MM.1S (cell line): ENCODE results near the gene SHMT2.

Source experiments
- DNase-seq: peaks from one replicate; pipeline ENCODE4 v3.0.0-alpha.2; 2015
- H2AFZ ChIP-seq: fragments of 300-600 bp; sonication (generic); 2 replicates; pipeline ENCODE4 v1.6.0; 2016; ENCODE audit warnings: antibody characterized with exemption, low read length
- H3F3A ChIP-seq: fragments of 300-600 bp; sonication (generic); 2 replicates; pipeline ENCODE4 v1.6.1; 2016; ENCODE audit warnings: mild to moderate bottlenecking, antibody characterized with exemption, low read length, moderate library complexity, mixed read lengths; ENCODE audit not compliant: insufficient read depth
- H3K27ac ChIP-seq: fragments of 300-600 bp; sonication (generic); 2 replicates; pipeline ENCODE4 v1.5.1; 2016; ENCODE audit warnings: mild to moderate bottlenecking, low read length
- H3K27me3 ChIP-seq: fragments of 300-600 bp; sonication (generic); replicated peaks from 2 replicates; pipeline ENCODE4 v1.6.0; 2016; ENCODE audit warnings: low read length; ENCODE audit not compliant: insufficient read depth
- H3K36me3 ChIP-seq: fragments of 300-600 bp; sonication (generic); replicated peaks from 2 replicates; pipeline ENCODE4 v1.6.1; 2016; ENCODE audit warnings: mild to moderate bottlenecking, low read length, mixed read lengths; ENCODE audit not compliant: insufficient read depth
- H3K4me1 ChIP-seq: fragments of 300-600 bp; sonication (generic); 2 replicates; pipeline ENCODE4 v1.6.1; 2016; ENCODE audit warnings: low read length, mixed read lengths
- H3K4me2 ChIP-seq: fragments of 300-600 bp; sonication (generic); 2 replicates; pipeline ENCODE4 v1.6.0; 2016; ENCODE audit warnings: low read depth, low read length
- H3K4me3 ChIP-seq: fragments of 300-600 bp; sonication (generic); 2 replicates; pipeline ENCODE4 v1.5.1; 2016; ENCODE audit warnings: low read length, mixed read lengths
- H3K79me2 ChIP-seq: fragments of 300-600 bp; sonication (generic); 2 replicates; pipeline ENCODE4 v1.6.1; 2016; ENCODE audit warnings: mixed run types, low read length, mixed read lengths
- H3K9ac ChIP-seq: fragments of 300-600 bp; sonication (generic); 2 replicates; pipeline ENCODE4 v1.6.1; 2016; ENCODE audit warnings: low read length, mixed read lengths
- H3K9me2 ChIP-seq: fragments of 300-600 bp; sonication (generic); replicated peaks from 2 replicates; pipeline ENCODE4 v1.6.1; 2016; ENCODE audit warnings: mild to moderate bottlenecking, low read length, mixed read lengths; ENCODE audit not compliant: insufficient read depth
- H3K9me3 ChIP-seq: fragments of 300-600 bp; sonication (generic); replicated peaks from 2 replicates; pipeline ENCODE4 v1.6.1; 2016; ENCODE audit warnings: mild to moderate bottlenecking, low read length, mixed read lengths; ENCODE audit not compliant: insufficient read depth
- H4K20me1 ChIP-seq: fragments of 300-600 bp; sonication (generic); 2 replicates; pipeline ENCODE4 v1.6.1; 2016; ENCODE audit warnings: mild to moderate bottlenecking, low read length, moderate library complexity, mixed read lengths; ENCODE audit not compliant: insufficient read depth
- CTCF ChIP-seq: fragments of 300-600 bp; sonication (generic); IDR thresholded peaks from 2 replicates; pipeline ENCODE4 v1.5.1; 2016; ENCODE audit warnings: antibody characterized with exemption, low read length, mixed read lengths
- EZH2 ChIP-seq: fragments of 300-600 bp; sonication (generic); optimal IDR thresholded peaks from 2 replicates; pipeline ENCODE3; 2017; ENCODE audit warnings: low read depth, mild to moderate bottlenecking, antibody characterized with exemption, low read length, mixed read lengths
- EZH2phosphoT487 ChIP-seq: fragments of 300-600 bp; sonication (generic); IDR thresholded peaks from 2 replicates; pipeline ENCODE4 v1.6.1; 2018; ENCODE audit warnings: antibody characterized with exemption, low read length

The SHMT2 gene

GRCh38 chr12:57199191-57199590 lies 30.3 kb upstream of the SHMT2 start:
- Histone ChIP-seq H3K9me2 (no peaks in the 10 kb centered on the region), H3K4me3 (no peak overlapping the region), H3K36me3 (no peaks in the 10 kb centered on the region), H3K9me3 (no peaks in the 10 kb centered on the region), H3K27ac (no peak overlapping the region), H3K4me2 (no peak overlapping the region), H3K9ac (no peak overlapping the region), H2AFZ (no peak overlapping the region), H4K20me1 (no peaks in the 10 kb centered on the region), H3F3A (no peaks in the 10 kb centered on the region), H3K27me3 (peaks cover 94% of the 10 kb centered on the region), H3K79me2 (no peaks in the 10 kb centered on the region), H3K4me1 (no peaks in the 10 kb centered on the region)
- DNase-seq = no peak
- no peak for TF ChIP-seq EZH2phosphoT487
- TF ChIP-seq EZH2 = no peak
- no peak for TF ChIP-seq CTCF

GRCh38 chr12:57200497-57200896 lies 29.0 kb upstream of the SHMT2 start:
- Histone ChIP-seq H3K4me3 (no peak overlapping the region), H3K79me2 (no peaks in the 10 kb centered on the region), H3K9me3 (no peaks in the 10 kb centered on the region), H3K9ac (no peak overlapping the region), H3K27me3 (peaks cover 94% of the 10 kb centered on the region), H3K4me1 (no peaks in the 10 kb centered on the region), H4K20me1 (no peaks in the 10 kb centered on the region), H3K9me2 (no peaks in the 10 kb centered on the region), H3K36me3 (no peaks in the 10 kb centered on the region), H3F3A (no peaks in the 10 kb centered on the region), H3K4me2 (no peak overlapping the region), H2AFZ (no peak overlapping the region), H3K27ac (no peak overlapping the region)
- no peak for DNase-seq
- TF ChIP-seq CTCF (no peak), EZH2phosphoT487 (no peak), EZH2 (no peak)

GRCh38 chr12:57201219-57201618 lies 28.3 kb upstream of the SHMT2 start:
- Histone ChIP-seq H3K79me2 (no peaks in the 10 kb centered on the region), H3K4me2 (no peak overlapping the region), H3K9me3 (no peaks in the 10 kb centered on the region), H3F3A (no peaks in the 10 kb centered on the region), H3K4me3 (no peak overlapping the region), H3K9me2 (no peaks in the 10 kb centered on the region), H4K20me1 (no peaks in the 10 kb centered on the region), H3K9ac (no peak overlapping the region), H3K4me1 (no peaks in the 10 kb centered on the region), H2AFZ (no peak overlapping the region), H3K36me3 (no peaks in the 10 kb centered on the region), H3K27ac (no peak overlapping the region), H3K27me3 (peaks cover 94% of the 10 kb centered on the region)
- TF ChIP-seq CTCF (no peak), EZH2 (no peak), EZH2phosphoT487 (no peak)
- DNase-seq = no peak

- H3K9me2 ChIP-seq = no peaks in the 10 kb centered on the region
- H3F3A ChIP-seq = no peaks in the 10 kb centered on the region
- H4K20me1 ChIP-seq = no peaks in the 10 kb centered on the region
- no peak for TF ChIP-seq EZH2phosphoT487
- no peak for TF ChIP-seq EZH2
- TF ChIP-seq CTCF = no peak
- no peak overlapping the region for H3K4me3 ChIP-seq
- no peaks in the 10 kb centered on the region for H3K79me2 ChIP-seq
- H3K27ac ChIP-seq = no peak overlapping the region
- H3K4me2 ChIP-seq = no peak overlapping the region
- no peaks in the 10 kb centered on the region for H3K4me1 ChIP-seq
- no peaks in the 10 kb centered on the region for H3K9me3 ChIP-seq
- H2AFZ ChIP-seq = no peak overlapping the region
- no peak for DNase-seq
- H3K9ac ChIP-seq = no peak overlapping the region
- peaks cover 94% of the 10 kb centered on the region for H3K27me3 ChIP-seq
- H3K36me3 ChIP-seq = no peaks in the 10 kb centered on the region
These were observed 27.9 kb upstream of the SHMT2 start for GRCh38 chr12:57201631-57202030.
